Bronchial epithelial cell (primary cell): Measurements from ENCODE around the gene SRXN1. TPM values are rescaled to one million over a fixed set of nuclear protein-coding genes. Genes with fewer than 3 reads are reported as not detected.

ENCODE experiments used
- DNase-seq: peaks from one replicate; pipeline ENCODE4 v3.0.0-alpha.2; 2010; ENCODE audit warnings: low read depth
- FAIRE-seq: peaks from 2 replicates; lab custom pipeline; 2011; peaks lifted over from hg19 to GRCh38; lab: Jason Lieb, UNC
- H3K27me3 ChIP-seq: 2 replicates; pipeline ENCODE4 v1.5.1; 2011; ENCODE audit warnings: low read length; ENCODE audit not compliant: control insufficient read depth, insufficient read depth
- H3K36me3 ChIP-seq: 2 replicates; pipeline ENCODE4 v1.5.1; 2011; ENCODE audit warnings: low read length; ENCODE audit not compliant: control insufficient read depth, insufficient read depth
- H3K4me3 ChIP-seq: 2 replicates; pipeline ENCODE4 v1.5.1; 2011; ENCODE audit warnings: mild to moderate bottlenecking, low read depth, low read length, control low read depth
- total RNA-seq: library from RNA; depleted of rRNA; stranded (reverse); fragments of >200 nt; gene quantifications from 2 replicates; pipeline ENCODE4 v1.2.1, GENCODE V29; 2014
- TF ChIP-seq, protein P1 (sequence below): IDR thresholded peaks from 2 replicates; pipeline ENCODE4 v1.5.1; 2011; ENCODE audit warnings: mild to moderate bottlenecking, moderate library complexity, low read length, control low read depth, inconsistent platforms; ENCODE audit not compliant: insufficient read depth, severe bottlenecking

Gene SRXN1
- total RNA-seq, 1 donor from 2014 or later: 146 TPM

DNA sequence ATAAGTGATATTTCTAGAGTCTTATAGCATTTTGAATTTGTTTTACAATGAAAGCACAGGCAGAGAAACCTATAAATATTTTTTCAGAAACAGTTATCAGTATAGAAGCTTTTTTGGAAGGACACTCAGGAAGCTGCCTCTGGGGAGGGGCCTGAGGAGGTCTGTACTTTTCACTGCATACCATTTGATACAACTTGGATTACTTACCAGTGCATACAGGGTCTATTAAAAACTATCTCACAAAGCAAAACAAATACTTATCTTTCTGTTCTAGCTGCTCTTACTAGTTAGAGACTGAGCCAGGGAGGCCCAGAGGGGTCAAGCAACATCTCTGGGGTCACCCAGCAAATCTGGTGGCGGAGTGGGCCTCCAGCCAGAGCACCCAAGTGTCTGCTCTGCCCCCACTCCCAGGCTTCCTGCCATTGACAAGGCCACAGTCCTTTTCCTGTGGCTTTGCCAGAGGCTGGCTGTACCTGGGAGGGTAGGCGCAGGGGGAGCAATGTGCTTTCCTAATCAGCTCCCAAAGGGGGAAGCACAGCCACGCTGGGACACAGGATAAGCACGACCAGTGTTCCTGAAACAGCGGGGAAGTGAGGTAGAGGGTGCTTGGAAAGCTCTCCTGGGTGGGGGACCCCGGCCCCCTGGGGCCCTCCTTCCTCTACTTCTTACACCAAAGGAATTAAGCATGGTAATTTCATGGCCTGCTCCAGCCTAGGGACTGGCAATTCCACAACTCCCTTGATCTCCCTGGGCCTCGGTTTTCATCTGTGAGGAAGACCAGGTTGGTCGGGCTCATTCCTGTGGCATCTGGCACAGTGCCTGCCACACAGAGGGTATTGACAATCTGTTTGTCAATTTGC is 50.7 kb downstream of the SRXN1 start:
- TF ChIP-seq, protein P1, sequence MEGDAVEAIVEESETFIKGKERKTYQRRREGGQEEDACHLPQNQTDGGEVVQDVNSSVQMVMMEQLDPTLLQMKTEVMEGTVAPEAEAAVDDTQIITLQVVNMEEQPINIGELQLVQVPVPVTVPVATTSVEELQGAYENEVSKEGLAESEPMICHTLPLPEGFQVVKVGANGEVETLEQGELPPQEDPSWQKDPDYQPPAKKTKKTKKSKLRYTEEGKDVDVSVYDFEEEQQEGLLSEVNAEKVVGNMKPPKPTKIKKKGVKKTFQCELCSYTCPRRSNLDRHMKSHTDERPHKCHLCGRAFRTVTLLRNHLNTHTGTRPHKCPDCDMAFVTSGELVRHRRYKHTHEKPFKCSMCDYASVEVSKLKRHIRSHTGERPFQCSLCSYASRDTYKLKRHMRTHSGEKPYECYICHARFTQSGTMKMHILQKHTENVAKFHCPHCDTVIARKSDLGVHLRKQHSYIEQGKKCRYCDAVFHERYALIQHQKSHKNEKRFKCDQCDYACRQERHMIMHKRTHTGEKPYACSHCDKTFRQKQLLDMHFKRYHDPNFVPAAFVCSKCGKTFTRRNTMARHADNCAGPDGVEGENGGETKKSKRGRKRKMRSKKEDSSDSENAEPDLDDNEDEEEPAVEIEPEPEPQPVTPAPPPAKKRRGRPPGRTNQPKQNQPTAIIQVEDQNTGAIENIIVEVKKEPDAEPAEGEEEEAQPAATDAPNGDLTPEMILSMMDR: no peak
- FAIRE-seq: no peak
- H3K27me3 ChIP-seq: no peaks in the 10 kb centered on the region

DNA sequence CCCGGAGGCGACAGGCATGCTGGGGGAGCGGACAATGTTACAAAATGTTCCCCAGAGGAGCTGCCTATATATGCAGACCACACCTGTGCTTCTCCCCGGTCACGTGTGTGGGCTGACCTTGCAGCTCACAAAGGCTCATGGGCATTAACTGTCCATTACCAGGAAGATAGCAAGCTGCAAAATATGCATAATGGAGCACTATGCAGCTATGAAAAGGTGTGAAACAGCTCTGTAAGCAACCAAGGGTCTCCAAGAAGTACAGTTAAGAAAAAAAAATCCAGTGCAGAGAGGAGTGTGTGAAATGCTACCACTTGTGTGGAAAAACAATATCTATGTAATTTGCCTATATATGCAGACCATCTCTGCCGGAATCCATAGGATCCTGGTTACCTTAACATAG is 52.3 kb downstream of the SRXN1 start:
- H3K36me3 ChIP-seq: no peaks in the 10 kb centered on the region
- no peak overlapping the region for H3K4me3 ChIP-seq
- TF ChIP-seq, protein P1: no peak
- DNase-seq (no peak), FAIRE-seq (no peak)
- H3K27me3 ChIP-seq: no peaks in the 10 kb centered on the region

More for the DNA sequence above, 50.7 kb downstream of the SRXN1 start:
- DNase-seq: no peak
- H3K36me3 ChIP-seq: no peaks in the 10 kb centered on the region
- H3K4me3 ChIP-seq: no peak overlapping the region

DNA sequence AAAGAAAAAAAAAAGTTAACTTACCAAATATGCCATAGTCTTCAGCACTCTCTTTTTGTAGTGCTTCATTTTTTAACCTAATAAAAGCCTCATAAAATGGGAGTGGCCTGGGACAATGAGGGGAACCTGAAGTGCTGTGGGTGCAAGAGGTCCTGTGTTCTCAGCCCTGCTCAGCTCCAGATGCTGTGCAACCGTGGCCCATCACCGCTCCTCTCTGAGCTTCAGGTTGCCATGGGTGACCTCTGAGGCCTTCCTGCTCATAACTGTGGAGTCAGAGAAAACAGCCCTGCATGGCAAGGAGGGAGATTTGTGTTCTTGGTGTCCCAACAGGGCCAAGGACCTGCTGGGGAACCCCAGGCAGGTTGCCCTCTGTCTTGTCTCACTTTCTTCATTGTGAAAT is 52.9 kb downstream of the SRXN1 start:
- H3K27me3 ChIP-seq: no peaks in the 10 kb centered on the region
- TF ChIP-seq, protein P1: no peak
- H3K4me3 ChIP-seq: no peak overlapping the region
- no peaks in the 10 kb centered on the region for H3K36me3 ChIP-seq
- no peak for FAIRE-seq
- DNase-seq: no peak

GRCh38 chr20:598133-598850 is 54.7 kb downstream of the SRXN1 start:
- Histone ChIP-seq H3K27me3 (no peaks in the 10 kb centered on the region), H3K4me3 (no peak overlapping the region), H3K36me3 (no peaks in the 10 kb centered on the region)
- DNase-seq: no peak
- no peak for FAIRE-seq
- TF ChIP-seq, protein P1: no peak

- H3K36me3 ChIP-seq: no peaks in the 10 kb centered on the region
- H3K4me3 ChIP-seq: no peak overlapping the region
- TF ChIP-seq, protein P1: no peak
- no peak for FAIRE-seq
- peak; percentile 10 for DNase-seq
- no peaks in the 10 kb centered on the region for H3K27me3 ChIP-seq
Measured at GRCh38 chr20:597560-597959, 55.4 kb downstream of the SRXN1 start.

Other genes starting within 250 kb of the SRXN1 start
- 178 and 202 TPM in 2 replicates for gene RBCK1, start 244.9 kb downstream of the SRXN1 start, total RNA-seq
- 30.0 and 35.8 TPM in 2 replicates for gene TBC1D20, start 190.7 kb downstream of the SRXN1 start, total RNA-seq
- 242 and 268 TPM in 2 replicates for gene CSNK2A1, start 109.4 kb downstream of the SRXN1 start, total RNA-seq
- gene TCF15, start 42.9 kb downstream of the SRXN1 start, total RNA-seq: not detected in 2 replicates
- not detected in 2 replicates for gene SCRT2, start 22.6 kb upstream of the SRXN1 start, total RNA-seq
- 0.26 and 0.53 TPM in 2 replicates for gene SLC52A3, start 115.3 kb upstream of the SRXN1 start, total RNA-seq
- gene FAM110A, start 180.5 kb upstream of the SRXN1 start, total RNA-seq: 7.1 and 8.3 TPM in 2 replicates